ENCODE results near the gene ATG13.

Gene ATG13

GRCh38 chr11:46657186-46657585 is 39.8 kb downstream of the ATG13 start:
- Histone ChIP-seq H3K36me3 (ENCODE audit: control insufficient read depth, insufficient read depth, low read length) (peaks cover 4% of the 10 kb centered on the region), H3K56ac (ENCODE audit: low read length) (no peak overlapping the region), H2AK5ac (ENCODE audit: low read length) (no peak overlapping the region), H4K5ac (ENCODE audit: low read length) (no peak overlapping the region), H3K4me3 (ENCODE audit: low read length) (no peak overlapping the region), H3K4me2 (ENCODE audit: low read length) (no peak overlapping the region), H3K79me2 (ENCODE audit: control insufficient read depth, insufficient read depth, low read length) (no peaks in the 10 kb centered on the region), H2BK5ac (ENCODE audit: low read length) (no peak overlapping the region), H2BK120ac (ENCODE audit: low read depth, low read length) (no peak overlapping the region), H2BK15ac (replicated peaks; ENCODE audit: low read depth) (no peak overlapping the region), H3K27me3 (ENCODE audit: insufficient read depth, low read length, poor library complexity) (no peaks in the 10 kb centered on the region), H3K18ac (ENCODE audit: low read length) (no peak overlapping the region), H3K79me1 (ENCODE audit: low read length) (no peaks in the 10 kb centered on the region), H4K8ac (ENCODE audit: low read depth, low read length) (no peak overlapping the region), H3K27ac (ENCODE audit: low read depth, low read length) (no peak overlapping the region), H3K23ac (ENCODE audit: low read length) (no peak overlapping the region), H3K9ac (ENCODE audit: low read length) (no peak overlapping the region), H3K4me1 (ENCODE audit: control insufficient read depth, low read depth, low read length) (no peaks in the 10 kb centered on the region), H3K4ac (ENCODE audit: low read depth, low read length) (no peak overlapping the region)
- DNase-seq = no peak
- no CpG with 5 or more reads among the region's 3 CpGs for WGBS (ENCODE audit: extremely low coverage, insufficient coverage, low lambda C conversion rate)

- no peak overlapping the region for H2AK5ac ChIP-seq (ENCODE audit: low read length)
- peaks cover 7% of the 10 kb centered on the region for H3K36me3 ChIP-seq (ENCODE audit: control insufficient read depth, insufficient read depth, low read length)
- no peak overlapping the region for H3K4me3 ChIP-seq (ENCODE audit: low read length)
- no peak overlapping the region for H2BK5ac ChIP-seq (ENCODE audit: low read length)
- DNase-seq = no peak
- no peak overlapping the region for H3K4ac ChIP-seq (ENCODE audit: low read depth, low read length)
- no peak overlapping the region for H3K56ac ChIP-seq (ENCODE audit: low read length)
- no peak overlapping the region for H3K18ac ChIP-seq (ENCODE audit: low read length)
- no peak overlapping the region for H3K27ac ChIP-seq (ENCODE audit: low read depth, low read length)
- no peak overlapping the region for H3K4me2 ChIP-seq (ENCODE audit: low read length)
- H2BK120ac ChIP-seq (ENCODE audit: low read depth, low read length) = no peak overlapping the region
- no peak overlapping the region for H2BK15ac ChIP-seq (replicated peaks; ENCODE audit: low read depth)
- H3K9ac ChIP-seq (ENCODE audit: low read length) = no peak overlapping the region
- H3K79me1 ChIP-seq (ENCODE audit: low read length) = no peaks in the 10 kb centered on the region
- no peaks in the 10 kb centered on the region for H3K27me3 ChIP-seq (ENCODE audit: insufficient read depth, low read length, poor library complexity)
- H3K23ac ChIP-seq (ENCODE audit: low read length) = no peak overlapping the region
- no peak overlapping the region for H4K8ac ChIP-seq (ENCODE audit: low read depth, low read length)
- no peaks in the 10 kb centered on the region for H3K4me1 ChIP-seq (ENCODE audit: control insufficient read depth, low read depth, low read length)
- no peaks in the 10 kb centered on the region for H3K79me2 ChIP-seq (ENCODE audit: control insufficient read depth, insufficient read depth, low read length)
- WGBS (ENCODE audit: extremely low coverage, insufficient coverage, low lambda C conversion rate) = no CpG with 5 or more reads among the region's 4 CpGs
- no peak overlapping the region for H4K5ac ChIP-seq (ENCODE audit: low read length)
Observed at GRCh38 chr11:46658259-46658658, 40.9 kb downstream of the ATG13 start.

- Histone ChIP-seq H3K4me3 (ENCODE audit: low read length) (no peak overlapping the region), H3K4me1 (ENCODE audit: control insufficient read depth, low read depth, low read length) (no peaks in the 10 kb centered on the region), H3K36me3 (ENCODE audit: control insufficient read depth, insufficient read depth, low read length) (peaks cover 7% of the 10 kb centered on the region), H2AK5ac (ENCODE audit: low read length) (no peak overlapping the region), H3K27me3 (ENCODE audit: insufficient read depth, low read length, poor library complexity) (no peaks in the 10 kb centered on the region), H4K8ac (ENCODE audit: low read depth, low read length) (no peak overlapping the region), H3K23ac (ENCODE audit: low read length) (no peak overlapping the region), H2BK5ac (ENCODE audit: low read length) (no peak overlapping the region), H3K79me2 (ENCODE audit: control insufficient read depth, insufficient read depth, low read length) (no peaks in the 10 kb centered on the region), H3K56ac (ENCODE audit: low read length) (no peak overlapping the region), H3K18ac (ENCODE audit: low read length) (no peak overlapping the region), H3K4me2 (ENCODE audit: low read length) (no peak overlapping the region), H3K27ac (ENCODE audit: low read depth, low read length) (no peak overlapping the region), H2BK15ac (replicated peaks; ENCODE audit: low read depth) (no peak overlapping the region), H3K4ac (ENCODE audit: low read depth, low read length) (no peak overlapping the region), H3K79me1 (ENCODE audit: low read length) (no peaks in the 10 kb centered on the region), H2BK120ac (ENCODE audit: low read depth, low read length) (no peak overlapping the region), H4K5ac (ENCODE audit: low read length) (no peak overlapping the region), H3K9ac (ENCODE audit: low read length) (no peak overlapping the region)
- no peak for DNase-seq
- WGBS (ENCODE audit: extremely low coverage, insufficient coverage, low lambda C conversion rate) = no CpG with 5 or more reads among the region's 1 CpG
Observed at GRCh38 chr11:46659908-46660307, 42.6 kb downstream of the ATG13 start.

GRCh38 chr11:46661836-46662235 is 44.5 kb downstream of the ATG13 start:
- peaks cover 10% of the 10 kb centered on the region for H3K36me3 ChIP-seq (ENCODE audit: control insufficient read depth, insufficient read depth, low read length)
- H4K5ac ChIP-seq (ENCODE audit: low read length) = no peak overlapping the region
- H3K79me2 ChIP-seq (ENCODE audit: control insufficient read depth, insufficient read depth, low read length) = no peaks in the 10 kb centered on the region
- no peaks in the 10 kb centered on the region for H3K4me1 ChIP-seq (ENCODE audit: control insufficient read depth, low read depth, low read length)
- H2BK120ac ChIP-seq (ENCODE audit: low read depth, low read length) = no peak overlapping the region
- H3K9ac ChIP-seq (ENCODE audit: low read length) = no peak overlapping the region
- no peak overlapping the region for H3K4me2 ChIP-seq (ENCODE audit: low read length)
- H3K79me1 ChIP-seq (ENCODE audit: low read length) = no peaks in the 10 kb centered on the region
- H3K27ac ChIP-seq (ENCODE audit: low read depth, low read length) = no peak overlapping the region
- H3K56ac ChIP-seq (ENCODE audit: low read length) = no peak overlapping the region
- no peaks in the 10 kb centered on the region for H3K27me3 ChIP-seq (ENCODE audit: insufficient read depth, low read length, poor library complexity)
- H3K4ac ChIP-seq (ENCODE audit: low read depth, low read length) = no peak overlapping the region
- H2AK5ac ChIP-seq (ENCODE audit: low read length) = no peak overlapping the region
- H4K8ac ChIP-seq (ENCODE audit: low read depth, low read length) = no peak overlapping the region
- no peak overlapping the region for H3K4me3 ChIP-seq (ENCODE audit: low read length)
- no peak overlapping the region for H3K18ac ChIP-seq (ENCODE audit: low read length)
- H2BK5ac ChIP-seq (ENCODE audit: low read length) = no peak overlapping the region
- no peak overlapping the region for H3K23ac ChIP-seq (ENCODE audit: low read length)
- no peak for DNase-seq
- no peak overlapping the region for H2BK15ac ChIP-seq (replicated peaks; ENCODE audit: low read depth)

GRCh38 chr11:46662366-46662765 is 45.0 kb downstream of the ATG13 start:
- Histone ChIP-seq H2BK15ac (replicated peaks; ENCODE audit: low read depth) (no peak overlapping the region), H2BK120ac (ENCODE audit: low read depth, low read length) (no peak overlapping the region), H4K5ac (ENCODE audit: low read length) (no peak overlapping the region), H4K8ac (ENCODE audit: low read depth, low read length) (no peak overlapping the region), H3K4me1 (ENCODE audit: control insufficient read depth, low read depth, low read length) (no peaks in the 10 kb centered on the region), H3K23ac (ENCODE audit: low read length) (no peak overlapping the region), H3K4me2 (ENCODE audit: low read length) (no peak overlapping the region), H3K36me3 (ENCODE audit: control insufficient read depth, insufficient read depth, low read length) (peaks cover 10% of the 10 kb centered on the region), H3K79me2 (ENCODE audit: control insufficient read depth, insufficient read depth, low read length) (no peaks in the 10 kb centered on the region), H3K27me3 (ENCODE audit: insufficient read depth, low read length, poor library complexity) (no peaks in the 10 kb centered on the region), H3K27ac (ENCODE audit: low read depth, low read length) (no peak overlapping the region), H2AK5ac (ENCODE audit: low read length) (no peak overlapping the region), H3K79me1 (ENCODE audit: low read length) (no peaks in the 10 kb centered on the region), H3K9ac (ENCODE audit: low read length) (no peak overlapping the region), H2BK5ac (ENCODE audit: low read length) (no peak overlapping the region), H3K4ac (ENCODE audit: low read depth, low read length) (no peak overlapping the region), H3K56ac (ENCODE audit: low read length) (no peak overlapping the region), H3K18ac (ENCODE audit: low read length) (no peak overlapping the region), H3K4me3 (ENCODE audit: low read length) (no peak overlapping the region)
- no peak for DNase-seq

GRCh38 chr11:46663277-46663940 is 46.1 kb downstream of the ATG13 start:
- no peak overlapping the region for H2BK120ac ChIP-seq (ENCODE audit: low read depth, low read length)
- H2BK15ac ChIP-seq (replicated peaks; ENCODE audit: low read depth) = no peak overlapping the region
- H3K4me2 ChIP-seq (ENCODE audit: low read length) = no peak overlapping the region
- no peaks in the 10 kb centered on the region for H3K4me1 ChIP-seq (ENCODE audit: control insufficient read depth, low read depth, low read length)
- H3K27ac ChIP-seq (ENCODE audit: low read depth, low read length) = no peak overlapping the region
- no peak overlapping the region for H2AK5ac ChIP-seq (ENCODE audit: low read length)
- no CpG with 5 or more reads among the region's 4 CpGs for WGBS (ENCODE audit: extremely low coverage, insufficient coverage, low lambda C conversion rate)
- peaks cover 7% of the 10 kb centered on the region for H3K36me3 ChIP-seq (ENCODE audit: control insufficient read depth, insufficient read depth, low read length)
- no peaks in the 10 kb centered on the region for H3K79me1 ChIP-seq (ENCODE audit: low read length)
- H3K18ac ChIP-seq (ENCODE audit: low read length) = no peak overlapping the region
- no peak overlapping the region for H3K56ac ChIP-seq (ENCODE audit: low read length)
- no peak overlapping the region for H3K4ac ChIP-seq (ENCODE audit: low read depth, low read length)
- DNase-seq = no peak
- no peak overlapping the region for H4K8ac ChIP-seq (ENCODE audit: low read depth, low read length)
- no peaks in the 10 kb centered on the region for H3K27me3 ChIP-seq (ENCODE audit: insufficient read depth, low read length, poor library complexity)
- no peaks in the 10 kb centered on the region for H3K79me2 ChIP-seq (ENCODE audit: control insufficient read depth, insufficient read depth, low read length)
- no peak overlapping the region for H2BK5ac ChIP-seq (ENCODE audit: low read length)
- no peak overlapping the region for H3K4me3 ChIP-seq (ENCODE audit: low read length)
- H3K9ac ChIP-seq (ENCODE audit: low read length) = no peak overlapping the region
- H3K23ac ChIP-seq (ENCODE audit: low read length) = no peak overlapping the region
- no peak overlapping the region for H4K5ac ChIP-seq (ENCODE audit: low read length)

All from mesendoderm (in vitro differentiated cells).